Osteocyte (in vitro differentiated cells): Measurements from ENCODE around the gene CATSPERB. TPM values are rescaled to one million over a fixed set of nuclear protein-coding genes. Genes with fewer than 3 reads are reported as not detected.

Source experiments
- DNase-seq: peaks from one replicate; pipeline ENCODE4 v3.0.0; 2021; ENCODE audit warnings: mixed read lengths; ENCODE audit not compliant: unreplicated experiment; ENCODE audit errors: extremely low spot score
- H3K27ac Mint-ChIP-seq: one replicate; pipeline ENCODE4 v1.8.0; 2021; ENCODE audit warnings: mild to moderate bottlenecking, mixed read lengths; ENCODE audit not compliant: unreplicated experiment
- H3K27me3 Mint-ChIP-seq: one replicate; pipeline ENCODE4 v1.8.0; 2021; ENCODE audit warnings: mixed read lengths; ENCODE audit not compliant: unreplicated experiment
- H3K36me3 Mint-ChIP-seq: one replicate; pipeline ENCODE4 v1.8.0; 2021; ENCODE audit warnings: mixed read lengths; ENCODE audit not compliant: unreplicated experiment
- H3K4me1 Mint-ChIP-seq: one replicate; pipeline ENCODE4 v1.8.0; 2021; ENCODE audit warnings: mixed read lengths; ENCODE audit not compliant: unreplicated experiment
- H3K4me3 Mint-ChIP-seq: one replicate; pipeline ENCODE4 v1.8.0; 2021; ENCODE audit warnings: mild to moderate bottlenecking, moderate library complexity, mixed read lengths; ENCODE audit not compliant: unreplicated experiment
- H3K9me3 Mint-ChIP-seq: one replicate; pipeline ENCODE4 v1.8.0; 2021; ENCODE audit warnings: mixed read lengths; ENCODE audit not compliant: unreplicated experiment
- CTCF ChIP-seq: fragments of 200-600 bp; sonication (generic); IDR thresholded peaks from 2 replicates; pipeline ENCODE4 v1.5.0; 2021; ENCODE audit warnings: antibody characterized with exemption, mild to moderate bottlenecking, moderate library complexity
- long read RNA-seq: library from polyadenylated mRNA; unstranded; transcript quantifications from one replicate; pipeline ENCODE4 v2.0.0, GENCODE V29; 2021
- total RNA-seq: library from RNA; stranded (reverse); gene quantifications from 2 replicates; pipeline ENCODE4 v1.2.1, GENCODE V29; 2021

CATSPERB gene, protein sequence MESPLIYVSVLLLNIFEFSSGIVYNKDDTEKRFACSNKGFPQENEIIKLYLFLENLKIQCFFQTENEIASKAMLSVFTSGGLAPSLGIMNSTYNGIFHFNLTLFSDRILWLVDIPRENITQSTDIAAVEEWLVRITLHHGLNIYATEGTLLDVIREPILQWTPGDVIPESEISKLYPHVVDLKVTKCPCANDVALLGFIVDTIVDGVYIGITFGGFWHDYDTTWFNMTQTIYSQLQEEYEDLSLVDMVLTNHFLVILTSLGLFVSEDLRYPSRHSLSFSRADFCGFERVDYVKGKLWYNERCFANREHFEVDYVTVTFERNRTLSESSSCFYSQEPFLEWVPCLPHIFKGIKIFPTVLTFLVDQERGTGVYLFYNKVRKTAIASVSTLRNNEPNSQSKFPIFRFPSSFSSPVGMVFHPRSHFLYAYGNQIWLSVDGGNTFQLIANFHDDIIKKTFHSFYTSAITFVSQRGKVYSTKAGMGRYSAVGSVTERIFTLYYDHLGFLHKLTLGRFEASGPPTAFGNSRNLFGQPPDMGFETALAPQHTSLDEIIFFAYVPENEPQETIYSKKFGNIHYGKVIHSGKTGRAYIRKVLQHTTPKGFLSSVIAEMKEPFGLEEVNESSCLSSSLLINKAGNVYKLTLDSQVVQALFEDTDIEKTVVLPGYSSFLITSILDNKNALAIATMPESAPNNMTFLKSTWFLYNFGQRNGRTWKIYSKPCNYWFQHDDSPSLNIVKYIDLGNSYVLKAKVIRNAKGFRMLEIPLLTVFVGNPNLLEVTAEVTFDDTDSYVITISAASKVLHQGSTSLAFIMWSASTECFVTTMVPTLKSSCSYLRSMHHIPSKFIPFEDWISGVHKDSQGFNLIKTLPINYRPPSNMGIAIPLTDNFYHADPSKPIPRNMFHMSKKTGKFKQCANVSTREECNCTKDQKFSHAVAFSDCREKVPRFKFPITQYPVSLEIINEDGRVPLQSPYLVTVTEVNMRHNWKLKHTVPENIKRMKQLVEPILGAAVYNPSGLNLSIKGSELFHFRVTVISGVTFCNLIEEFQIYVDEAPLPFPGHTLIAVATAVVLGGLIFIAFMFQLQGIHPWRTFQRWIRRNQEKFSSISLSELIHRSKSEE
- not detected in 2 replicates for total RNA-seq
- long read RNA-seq, result 0 reads

DNA sequence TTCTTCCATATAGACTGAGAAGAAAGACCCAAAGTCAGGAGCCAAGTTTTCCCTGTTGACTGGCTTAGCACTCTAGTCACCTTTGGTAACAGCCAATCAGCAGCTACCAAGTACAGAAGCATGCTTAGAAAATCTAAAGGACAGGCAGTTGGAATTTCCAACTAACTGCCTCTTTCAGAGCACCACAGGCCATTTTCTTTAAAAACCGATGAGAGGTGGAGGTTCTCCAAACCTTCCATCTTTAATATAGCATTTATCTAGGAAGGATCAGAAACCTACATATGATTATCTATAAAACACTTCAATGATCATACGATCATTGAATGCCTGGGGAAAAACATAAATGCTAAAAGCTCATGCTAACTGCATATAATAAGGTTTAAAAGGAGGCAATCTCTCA is at the start of gene CATSPERB:
Gene CATSPERB, minus strand, starts transcription at position 101 of the 400 bp plus-strand sequence. CDS start 2,607 bp downstream, outside the sequence.
- H3K27ac Mint-ChIP-seq, result no peak within 1 kb of the TSS
- TF ChIP-seq CTCF, result no peak
- no peaks in the 10 kb centered on the region for H3K9me3 Mint-ChIP-seq
- H3K36me3 Mint-ChIP-seq, result no peaks in the 10 kb centered on the region
- no peak within 1 kb of the TSS for H3K4me3 Mint-ChIP-seq
- no peak for DNase-seq
- peaks cover 7% of the 10 kb centered on the region for H3K27me3 Mint-ChIP-seq
- H3K4me1 Mint-ChIP-seq, result no peaks in the 10 kb centered on the region

DNA sequence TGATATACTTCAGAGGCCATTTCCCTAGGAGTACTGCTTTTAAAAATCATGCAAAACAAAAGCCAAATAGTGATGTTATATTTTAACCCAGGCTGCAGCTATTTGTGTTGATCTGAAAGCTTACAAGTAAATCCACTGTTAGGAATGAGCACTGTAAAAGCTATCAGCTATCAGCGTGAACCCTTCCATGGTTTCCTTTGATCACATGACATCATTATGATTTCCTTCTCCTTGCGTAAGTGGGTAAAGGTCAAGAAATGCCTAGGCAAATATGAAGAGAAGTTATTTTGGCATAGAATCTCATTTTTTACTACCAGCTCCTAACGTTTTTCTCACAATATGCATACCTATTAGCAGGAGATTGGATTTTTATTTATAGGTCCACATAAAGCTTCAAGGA is 48.6 kb upstream of the CATSPERB start:
- Mint-ChIP-seq H3K36me3 (no peaks in the 10 kb centered on the region), H3K27ac (no peak overlapping the region), H3K27me3 (peaks cover 25% of the 10 kb centered on the region), H3K9me3 (no peaks in the 10 kb centered on the region), H3K4me1 (no peaks in the 10 kb centered on the region), H3K4me3 (no peak overlapping the region)
- DNase-seq, result no peak
- no peak for TF ChIP-seq CTCF

- Mint-ChIP-seq H3K27ac (no peak overlapping the region), H3K36me3 (no peaks in the 10 kb centered on the region), H3K9me3 (no peaks in the 10 kb centered on the region), H3K27me3 (peaks cover 19% of the 10 kb centered on the region), H3K4me1 (no peaks in the 10 kb centered on the region), H3K4me3 (no peak overlapping the region)
- DNase-seq, result no peak
- no peak for TF ChIP-seq CTCF
Observed at GRCh38 chr14:91778217-91778616, 46.3 kb upstream of the CATSPERB start.

GRCh38 chr14:91774140-91775096 is 42.5 kb upstream of the CATSPERB start:
- no peak overlapping the region for H3K27ac Mint-ChIP-seq
- peaks cover 10% of the 10 kb centered on the region for H3K27me3 Mint-ChIP-seq
- H3K36me3 Mint-ChIP-seq, result no peaks in the 10 kb centered on the region
- TF ChIP-seq CTCF, result no peak
- no peaks in the 10 kb centered on the region for H3K4me1 Mint-ChIP-seq
- H3K9me3 Mint-ChIP-seq, result no peaks in the 10 kb centered on the region
- DNase-seq, result no peak
- H3K4me3 Mint-ChIP-seq, result no peak overlapping the region
